Measurements from ENCODE around the gene TRPM3.

DNA sequence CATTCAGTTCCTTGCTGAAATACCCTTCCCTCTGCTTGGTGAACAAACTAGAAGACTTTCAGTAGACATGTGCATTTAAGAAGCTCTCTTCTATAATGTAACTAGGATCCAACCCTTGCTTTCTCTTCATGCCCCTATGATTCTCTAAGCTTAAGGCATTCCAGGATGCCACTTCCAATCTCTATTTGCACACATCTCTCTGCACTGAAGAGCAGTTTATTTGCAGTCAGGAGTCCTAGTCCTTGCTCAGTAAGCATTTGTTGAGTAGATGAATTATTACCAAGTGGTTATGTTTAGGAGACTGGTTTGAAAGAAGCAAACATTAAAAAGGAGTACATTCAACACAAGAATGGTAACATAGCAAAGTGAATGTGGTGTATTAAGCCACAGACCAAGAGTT is 432.7 kb downstream of the TRPM3 start:
- TF ChIP-seq, protein P1, sequence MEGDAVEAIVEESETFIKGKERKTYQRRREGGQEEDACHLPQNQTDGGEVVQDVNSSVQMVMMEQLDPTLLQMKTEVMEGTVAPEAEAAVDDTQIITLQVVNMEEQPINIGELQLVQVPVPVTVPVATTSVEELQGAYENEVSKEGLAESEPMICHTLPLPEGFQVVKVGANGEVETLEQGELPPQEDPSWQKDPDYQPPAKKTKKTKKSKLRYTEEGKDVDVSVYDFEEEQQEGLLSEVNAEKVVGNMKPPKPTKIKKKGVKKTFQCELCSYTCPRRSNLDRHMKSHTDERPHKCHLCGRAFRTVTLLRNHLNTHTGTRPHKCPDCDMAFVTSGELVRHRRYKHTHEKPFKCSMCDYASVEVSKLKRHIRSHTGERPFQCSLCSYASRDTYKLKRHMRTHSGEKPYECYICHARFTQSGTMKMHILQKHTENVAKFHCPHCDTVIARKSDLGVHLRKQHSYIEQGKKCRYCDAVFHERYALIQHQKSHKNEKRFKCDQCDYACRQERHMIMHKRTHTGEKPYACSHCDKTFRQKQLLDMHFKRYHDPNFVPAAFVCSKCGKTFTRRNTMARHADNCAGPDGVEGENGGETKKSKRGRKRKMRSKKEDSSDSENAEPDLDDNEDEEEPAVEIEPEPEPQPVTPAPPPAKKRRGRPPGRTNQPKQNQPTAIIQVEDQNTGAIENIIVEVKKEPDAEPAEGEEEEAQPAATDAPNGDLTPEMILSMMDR (IDR thresholded peaks at IDR 0.05), result no peak
- TF ChIP-seq POLR2A (IDR thresholded peaks at IDR 0.05), result no peak
